Neural progenitor cell (in vitro differentiated cells): ENCODE measurements around the gene RHOJ. TPM values are rescaled to one million over a fixed set of nuclear protein-coding genes. Genes with fewer than 3 reads are reported as not detected.
A peak's percentile ranks its signal among the peaks of the same experiment; 100 is the strongest.

Source experiments
- DNase-seq: peaks from one replicate; pipeline ENCODE4 v3.0.0-alpha.2; 2016; ENCODE audit warnings: low spot score
- H2AFZ ChIP-seq: fragments of 200-600 bp; sonication (generic); replicated peaks from 2 replicates; pipeline ENCODE4 v1.6.1; 2016; ENCODE audit warnings: antibody characterized with exemption
- H3F3A ChIP-seq: fragments of 200-600 bp; sonication (generic); 2 replicates; pipeline ENCODE4 v1.6.1; 2016; ENCODE audit warnings: antibody characterized with exemption, low read depth
- H3K27ac ChIP-seq: fragments of 200-600 bp; sonication (generic); 2 replicates; pipeline ENCODE4 v1.5.1; 2016; ENCODE audit warnings: mild to moderate bottlenecking
- H3K27me3 ChIP-seq: fragments of 200-600 bp; sonication (generic); 2 replicates; pipeline ENCODE4 v1.6.1; 2016; ENCODE audit warnings: mild to moderate bottlenecking, moderate library complexity
- H3K36me3 ChIP-seq: fragments of 200-600 bp; sonication (generic); 2 replicates; pipeline ENCODE4 v1.5.1; 2016
- H3K4me1 ChIP-seq: fragments of 200-600 bp; sonication (generic); 2 replicates; pipeline ENCODE4 v1.6.1; 2016; ENCODE audit warnings: mixed run types
- H3K4me2 ChIP-seq: fragments of 200-600 bp; sonication (generic); 2 replicates; pipeline ENCODE4 v1.6.1; 2016
- H3K4me3 ChIP-seq: fragments of 200-600 bp; sonication (generic); 2 replicates; pipeline ENCODE4 v1.5.1; 2016
- H3K79me2 ChIP-seq: fragments of 200-600 bp; sonication (generic); 2 replicates; pipeline ENCODE4 v1.6.1; 2016; ENCODE audit warnings: low read depth
- H3K9ac ChIP-seq: fragments of 200-600 bp; sonication (generic); 2 replicates; pipeline ENCODE4 v1.6.1; 2016
- H3K9me3 ChIP-seq: fragments of 200-600 bp; sonication (generic); 2 replicates; pipeline ENCODE4 v1.5.1; 2016; ENCODE audit warnings: low read depth
- H4K20me1 ChIP-seq: fragments of 200-600 bp; sonication (generic); 2 replicates; pipeline ENCODE4 v1.6.1; 2016; ENCODE audit warnings: low read depth
- H3K27ac Mint-ChIP-seq: 3 replicates; pipeline ENCODE4 v1.8.0; 2021; ENCODE audit warnings: mixed read lengths
- H3K27me3 Mint-ChIP-seq: 2 replicates; pipeline ENCODE4 v1.8.0; 2022; ENCODE audit warnings: low read depth, mild to moderate bottlenecking, inconsistent platforms, moderate library complexity, mixed read lengths; ENCODE audit not compliant: insufficient read depth
- H3K36me3 Mint-ChIP-seq: 3 replicates; pipeline ENCODE4 v1.8.0; 2021; ENCODE audit warnings: mixed read lengths
- H3K4me1 Mint-ChIP-seq: 3 replicates; pipeline ENCODE4 v1.8.0; 2021; ENCODE audit warnings: mixed read lengths
- H3K4me3 Mint-ChIP-seq: 3 replicates; pipeline ENCODE4 v1.8.0; 2021; ENCODE audit warnings: mild to moderate bottlenecking, moderate library complexity, mixed read lengths
- H3K9me3 Mint-ChIP-seq: 3 replicates; pipeline ENCODE4 v1.8.0; 2020; ENCODE audit warnings: mixed read lengths
- EZH2 ChIP-seq: fragments of 200-600 bp; sonication (generic); IDR thresholded peaks from 2 replicates; pipeline ENCODE4 v1.6.1; 2017; ENCODE audit warnings: antibody characterized with exemption, mild to moderate bottlenecking, moderate library complexity
- EZH2phosphoT487 ChIP-seq: fragments of 200-600 bp; sonication (generic); IDR thresholded peaks from 2 replicates; pipeline ENCODE4 v1.6.1; 2017; ENCODE audit warnings: antibody characterized with exemption
- total RNA-seq: library from RNA; depleted of rRNA; stranded (reverse); fragments of >200 nt; gene quantifications from 2 replicates; pipeline ENCODE4 v1.2.3, GENCODE V29; 2015; ENCODE audit warnings: low replicate concordance
- TF ChIP-seq, protein P1 (sequence below): fragments of 200-600 bp; sonication (generic); IDR thresholded peaks from 2 replicates; pipeline ENCODE4 v1.5.1; 2017; ENCODE audit warnings: antibody characterized with exemption, mild to moderate bottlenecking

Gene RHOJ
- total RNA-seq, 1 donor from 2014 or later: not detected

DNA sequence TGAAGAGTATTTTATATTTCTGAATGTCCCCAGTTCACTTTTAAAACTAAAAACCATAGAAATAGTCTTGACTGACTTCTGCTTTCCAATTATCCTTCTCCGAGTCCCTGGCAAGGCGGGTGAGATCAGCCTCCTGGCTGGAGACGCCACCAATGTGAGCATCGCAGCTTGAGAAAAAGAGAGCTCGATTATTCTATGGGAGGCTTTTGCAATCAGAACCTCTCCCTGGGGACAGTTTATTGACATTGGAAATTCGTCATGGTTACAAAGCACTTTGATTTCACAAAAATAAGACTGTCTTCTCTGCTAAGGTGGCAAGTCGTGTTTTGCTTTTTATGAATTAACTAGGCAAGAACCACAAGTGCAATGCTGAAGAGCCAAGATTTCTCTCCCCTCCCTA is 138.1 kb downstream of the RHOJ start:
- peaks cover 4% of the 10 kb centered on the region for H3K27me3 Mint-ChIP-seq
- H3K9me3 ChIP-seq: no peaks in the 10 kb centered on the region
- H3K4me3 Mint-ChIP-seq: no peak overlapping the region
- H3K9me3 Mint-ChIP-seq: no peaks in the 10 kb centered on the region
- DNase-seq: no peak
- no peak overlapping the region for H3K9ac ChIP-seq
- peak overlapping the region; percentile 19 for H3K27ac Mint-ChIP-seq
- H3K27me3 ChIP-seq: no peaks in the 10 kb centered on the region
- H3K79me2 ChIP-seq: no peaks in the 10 kb centered on the region
- peaks cover 25% of the 10 kb centered on the region for H3F3A ChIP-seq
- H3K27ac ChIP-seq: peak overlapping the region; percentile 43
- H2AFZ ChIP-seq: peak overlapping the region; percentile 92
- H4K20me1 ChIP-seq: no peaks in the 10 kb centered on the region
- no peak for TF ChIP-seq EZH2phosphoT487
- TF ChIP-seq, protein P1, sequence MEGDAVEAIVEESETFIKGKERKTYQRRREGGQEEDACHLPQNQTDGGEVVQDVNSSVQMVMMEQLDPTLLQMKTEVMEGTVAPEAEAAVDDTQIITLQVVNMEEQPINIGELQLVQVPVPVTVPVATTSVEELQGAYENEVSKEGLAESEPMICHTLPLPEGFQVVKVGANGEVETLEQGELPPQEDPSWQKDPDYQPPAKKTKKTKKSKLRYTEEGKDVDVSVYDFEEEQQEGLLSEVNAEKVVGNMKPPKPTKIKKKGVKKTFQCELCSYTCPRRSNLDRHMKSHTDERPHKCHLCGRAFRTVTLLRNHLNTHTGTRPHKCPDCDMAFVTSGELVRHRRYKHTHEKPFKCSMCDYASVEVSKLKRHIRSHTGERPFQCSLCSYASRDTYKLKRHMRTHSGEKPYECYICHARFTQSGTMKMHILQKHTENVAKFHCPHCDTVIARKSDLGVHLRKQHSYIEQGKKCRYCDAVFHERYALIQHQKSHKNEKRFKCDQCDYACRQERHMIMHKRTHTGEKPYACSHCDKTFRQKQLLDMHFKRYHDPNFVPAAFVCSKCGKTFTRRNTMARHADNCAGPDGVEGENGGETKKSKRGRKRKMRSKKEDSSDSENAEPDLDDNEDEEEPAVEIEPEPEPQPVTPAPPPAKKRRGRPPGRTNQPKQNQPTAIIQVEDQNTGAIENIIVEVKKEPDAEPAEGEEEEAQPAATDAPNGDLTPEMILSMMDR: no peak
- TF ChIP-seq EZH2: no peak
- H3K4me1 Mint-ChIP-seq: no peaks in the 10 kb centered on the region
- no peak overlapping the region for H3K4me2 ChIP-seq
- no peaks in the 10 kb centered on the region for H3K36me3 ChIP-seq
- H3K4me3 ChIP-seq: no peak overlapping the region
- H3K36me3 Mint-ChIP-seq: no peaks in the 10 kb centered on the region
- peaks cover 28% of the 10 kb centered on the region for H3K4me1 ChIP-seq

Other genes with a start within 250 kb of the RHOJ start
- gene KCNH5, start 159.0 kb upstream of the RHOJ start, total RNA-seq: 1.9 and 4.6 TPM in 2 replicates
- not detected in 2 replicates for gene GPHB5, start 114.5 kb downstream of the RHOJ start, total RNA-seq